Measurements from ENCODE around the gene VPS18.

VPS18 gene

GRCh38 chr15:40927495-40927872, 33.2 kb downstream of the VPS18 start:
- no peak for TF ChIP-seq ESRRG (CRISPR knock-in tag; IDR thresholded peaks at IDR 0.05)
- TF ChIP-seq, protein P1, sequence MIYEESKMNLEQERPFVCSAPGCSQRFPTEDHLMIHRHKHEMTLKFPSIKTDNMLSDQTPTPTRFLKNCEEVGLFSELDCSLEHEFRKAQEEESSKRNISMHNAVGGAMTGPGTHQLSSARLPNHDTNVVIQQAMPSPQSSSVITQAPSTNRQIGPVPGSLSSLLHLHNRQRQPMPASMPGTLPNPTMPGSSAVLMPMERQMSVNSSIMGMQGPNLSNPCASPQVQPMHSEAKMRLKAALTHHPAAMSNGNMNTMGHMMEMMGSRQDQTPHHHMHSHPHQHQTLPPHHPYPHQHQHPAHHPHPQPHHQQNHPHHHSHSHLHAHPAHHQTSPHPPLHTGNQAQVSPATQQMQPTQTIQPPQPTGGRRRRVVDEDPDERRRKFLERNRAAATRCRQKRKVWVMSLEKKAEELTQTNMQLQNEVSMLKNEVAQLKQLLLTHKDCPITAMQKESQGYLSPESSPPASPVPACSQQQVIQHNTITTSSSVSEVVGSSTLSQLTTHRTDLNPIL (CRISPR knock-in tag; IDR thresholded peaks at IDR 0.05; ENCODE audit: low read depth), result no peak
- no peak for TF ChIP-seq PPARA (CRISPR knock-in tag; IDR thresholded peaks at IDR 0.05; ENCODE audit: borderline replicate concordance)
- TF ChIP-seq RARB (CRISPR knock-in tag; IDR thresholded peaks at IDR 0.05), result no peak
- TF ChIP-seq GLIS3 (CRISPR knock-in tag; IDR thresholded peaks at IDR 0.05), result no peak
- TF ChIP-seq TCF4 (CRISPR knock-in tag; IDR thresholded peaks at IDR 0.05; ENCODE audit: borderline replicate concordance), result no peak
- TF ChIP-seq ZC3H10 (CRISPR knock-in tag; IDR thresholded peaks at IDR 0.05), result no peak
- no peak for TF ChIP-seq TOX (CRISPR knock-in tag; IDR thresholded peaks at IDR 0.05; ENCODE audit: borderline replicate concordance)
- TF ChIP-seq ZFP30 (CRISPR knock-in tag; IDR thresholded peaks at IDR 0.05), result no peak
- TF ChIP-seq SNAI2 (CRISPR knock-in tag; IDR thresholded peaks at IDR 0.05), result no peak
- TF ChIP-seq CSDC2 (CRISPR knock-in tag; IDR thresholded peaks at IDR 0.05), result no peak
- TF ChIP-seq, protein P2, sequence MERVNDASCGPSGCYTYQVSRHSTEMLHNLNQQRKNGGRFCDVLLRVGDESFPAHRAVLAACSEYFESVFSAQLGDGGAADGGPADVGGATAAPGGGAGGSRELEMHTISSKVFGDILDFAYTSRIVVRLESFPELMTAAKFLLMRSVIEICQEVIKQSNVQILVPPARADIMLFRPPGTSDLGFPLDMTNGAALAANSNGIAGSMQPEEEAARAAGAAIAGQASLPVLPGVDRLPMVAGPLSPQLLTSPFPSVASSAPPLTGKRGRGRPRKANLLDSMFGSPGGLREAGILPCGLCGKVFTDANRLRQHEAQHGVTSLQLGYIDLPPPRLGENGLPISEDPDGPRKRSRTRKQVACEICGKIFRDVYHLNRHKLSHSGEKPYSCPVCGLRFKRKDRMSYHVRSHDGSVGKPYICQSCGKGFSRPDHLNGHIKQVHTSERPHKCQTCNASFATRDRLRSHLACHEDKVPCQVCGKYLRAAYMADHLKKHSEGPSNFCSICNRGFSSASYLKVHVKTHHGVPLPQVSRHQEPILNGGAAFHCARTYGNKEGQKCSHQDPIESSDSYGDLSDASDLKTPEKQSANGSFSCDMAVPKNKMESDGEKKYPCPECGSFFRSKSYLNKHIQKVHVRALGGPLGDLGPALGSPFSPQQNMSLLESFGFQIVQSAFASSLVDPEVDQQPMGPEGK (CRISPR knock-in tag; IDR thresholded peaks at IDR 0.05; ENCODE audit: borderline replicate concordance), result no peak
- TF ChIP-seq, protein P3, sequence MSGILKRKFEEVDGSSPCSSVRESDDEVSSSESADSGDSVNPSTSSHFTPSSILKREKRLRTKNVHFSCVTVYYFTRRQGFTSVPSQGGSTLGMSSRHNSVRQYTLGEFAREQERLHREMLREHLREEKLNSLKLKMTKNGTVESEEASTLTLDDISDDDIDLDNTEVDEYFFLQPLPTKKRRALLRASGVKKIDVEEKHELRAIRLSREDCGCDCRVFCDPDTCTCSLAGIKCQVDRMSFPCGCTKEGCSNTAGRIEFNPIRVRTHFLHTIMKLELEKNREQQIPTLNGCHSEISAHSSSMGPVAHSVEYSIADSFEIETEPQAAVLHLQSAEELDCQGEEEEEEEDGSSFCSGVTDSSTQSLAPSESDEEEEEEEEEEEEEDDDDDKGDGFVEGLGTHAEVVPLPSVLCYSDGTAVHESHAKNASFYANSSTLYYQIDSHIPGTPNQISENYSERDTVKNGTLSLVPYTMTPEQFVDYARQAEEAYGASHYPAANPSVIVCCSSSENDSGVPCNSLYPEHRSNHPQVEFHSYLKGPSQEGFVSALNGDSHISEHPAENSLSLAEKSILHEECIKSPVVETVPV (CRISPR knock-in tag; IDR thresholded peaks at IDR 0.05), result no peak
- TF ChIP-seq ISL1 (CRISPR knock-in tag; IDR thresholded peaks at IDR 0.05), result no peak
- TF ChIP-seq, protein P4, sequence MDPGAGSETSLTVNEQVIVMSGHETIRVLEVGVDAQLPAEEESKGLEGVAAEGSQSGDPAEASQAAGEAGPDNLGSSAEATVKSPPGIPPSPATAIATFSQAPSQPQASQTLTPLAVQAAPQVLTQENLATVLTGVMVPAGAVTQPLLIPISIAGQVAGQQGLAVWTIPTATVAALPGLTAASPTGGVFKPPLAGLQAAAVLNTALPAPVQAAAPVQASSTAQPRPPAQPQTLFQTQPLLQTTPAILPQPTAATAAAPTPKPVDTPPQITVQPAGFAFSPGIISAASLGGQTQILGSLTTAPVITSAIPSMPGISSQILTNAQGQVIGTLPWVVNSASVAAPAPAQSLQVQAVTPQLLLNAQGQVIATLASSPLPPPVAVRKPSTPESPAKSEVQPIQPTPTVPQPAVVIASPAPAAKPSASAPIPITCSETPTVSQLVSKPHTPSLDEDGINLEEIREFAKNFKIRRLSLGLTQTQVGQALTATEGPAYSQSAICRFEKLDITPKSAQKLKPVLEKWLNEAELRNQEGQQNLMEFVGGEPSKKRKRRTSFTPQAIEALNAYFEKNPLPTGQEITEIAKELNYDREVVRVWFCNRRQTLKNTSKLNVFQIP (CRISPR knock-in tag; IDR thresholded peaks at IDR 0.05; ENCODE audit: borderline replicate concordance, low read depth), result no peak
- no peak for TF ChIP-seq BACH2 (CRISPR knock-in tag; IDR thresholded peaks at IDR 0.05; ENCODE audit: borderline replicate concordance)
- TF ChIP-seq, protein P5, sequence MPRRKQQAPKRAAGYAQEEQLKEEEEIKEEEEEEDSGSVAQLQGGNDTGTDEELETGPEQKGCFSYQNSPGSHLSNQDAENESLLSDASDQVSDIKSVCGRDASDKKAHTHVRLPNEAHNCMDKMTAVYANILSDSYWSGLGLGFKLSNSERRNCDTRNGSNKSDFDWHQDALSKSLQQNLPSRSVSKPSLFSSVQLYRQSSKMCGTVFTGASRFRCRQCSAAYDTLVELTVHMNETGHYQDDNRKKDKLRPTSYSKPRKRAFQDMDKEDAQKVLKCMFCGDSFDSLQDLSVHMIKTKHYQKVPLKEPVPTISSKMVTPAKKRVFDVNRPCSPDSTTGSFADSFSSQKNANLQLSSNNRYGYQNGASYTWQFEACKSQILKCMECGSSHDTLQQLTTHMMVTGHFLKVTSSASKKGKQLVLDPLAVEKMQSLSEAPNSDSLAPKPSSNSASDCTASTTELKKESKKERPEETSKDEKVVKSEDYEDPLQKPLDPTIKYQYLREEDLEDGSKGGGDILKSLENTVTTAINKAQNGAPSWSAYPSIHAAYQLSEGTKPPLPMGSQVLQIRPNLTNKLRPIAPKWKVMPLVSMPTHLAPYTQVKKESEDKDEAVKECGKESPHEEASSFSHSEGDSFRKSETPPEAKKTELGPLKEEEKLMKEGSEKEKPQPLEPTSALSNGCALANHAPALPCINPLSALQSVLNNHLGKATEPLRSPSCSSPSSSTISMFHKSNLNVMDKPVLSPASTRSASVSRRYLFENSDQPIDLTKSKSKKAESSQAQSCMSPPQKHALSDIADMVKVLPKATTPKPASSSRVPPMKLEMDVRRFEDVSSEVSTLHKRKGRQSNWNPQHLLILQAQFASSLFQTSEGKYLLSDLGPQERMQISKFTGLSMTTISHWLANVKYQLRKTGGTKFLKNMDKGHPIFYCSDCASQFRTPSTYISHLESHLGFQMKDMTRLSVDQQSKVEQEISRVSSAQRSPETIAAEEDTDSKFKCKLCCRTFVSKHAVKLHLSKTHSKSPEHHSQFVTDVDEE (CRISPR knock-in tag; IDR thresholded peaks at IDR 0.05), result no peak
- TF ChIP-seq ARNTL (CRISPR knock-in tag; IDR thresholded peaks at IDR 0.05; ENCODE audit: borderline replicate concordance, low read depth), result no peak
- no peak for ATAC-seq

GRCh38 chr15:40927873-40928806, 33.9 kb downstream of the VPS18 start:
- 0 out of 3 replicates have a peak, but pooled peaks have one; percentile 2 for ATAC-seq
- no peak for TF ChIP-seq BACH2 (CRISPR knock-in tag; IDR thresholded peaks at IDR 0.05; ENCODE audit: borderline replicate concordance)
- TF ChIP-seq, protein P3 (CRISPR knock-in tag; IDR thresholded peaks at IDR 0.05), result no peak
- TF ChIP-seq, protein P5 (CRISPR knock-in tag; IDR thresholded peaks at IDR 0.05), result no peak
- TF ChIP-seq ISL1 (CRISPR knock-in tag; IDR thresholded peaks at IDR 0.05), result no peak
- TF ChIP-seq CSDC2 (CRISPR knock-in tag; IDR thresholded peaks at IDR 0.05), result no peak
- TF ChIP-seq, protein P1 (CRISPR knock-in tag; IDR thresholded peaks at IDR 0.05; ENCODE audit: low read depth), result no peak
- TF ChIP-seq ZFP3 (CRISPR knock-in tag; IDR thresholded peaks at IDR 0.05), result no peak
- TF ChIP-seq ZNF70 (CRISPR knock-in tag; IDR thresholded peaks at IDR 0.05), result no peak
- no peak for TF ChIP-seq PPARA (CRISPR knock-in tag; IDR thresholded peaks at IDR 0.05; ENCODE audit: borderline replicate concordance)
- TF ChIP-seq TOX (CRISPR knock-in tag; IDR thresholded peaks at IDR 0.05; ENCODE audit: borderline replicate concordance), result no peak
- TF ChIP-seq GLIS3 (CRISPR knock-in tag; IDR thresholded peaks at IDR 0.05), result no peak
- no peak for TF ChIP-seq RARB (CRISPR knock-in tag; IDR thresholded peaks at IDR 0.05)
- no peak for TF ChIP-seq ARNTL (CRISPR knock-in tag; IDR thresholded peaks at IDR 0.05; ENCODE audit: borderline replicate concordance, low read depth)
- no peak for TF ChIP-seq ZC3H10 (CRISPR knock-in tag; IDR thresholded peaks at IDR 0.05)
- TF ChIP-seq ZFP30 (CRISPR knock-in tag; IDR thresholded peaks at IDR 0.05), result no peak
- TF ChIP-seq ZNF8 (CRISPR knock-in tag; IDR thresholded peaks at IDR 0.05), result no peak

Measured in SK-N-SH treated with all-trans-retinoic acid at 6 μM for 48 hours (cell line).